Stimulated activated CD4-positive, alpha-beta T cell treated with anti-CD3 and anti-CD28 coated beads, Interleukin-1b, Interleukin-23, amount 100 ng/mL, for 4 hours (primary cell): Measurements from ENCODE around the gene EXOSC5.
"Not testable (repeated sequence)": the region's sequence is repeated elsewhere in the genome, so short reads cannot be mapped to it uniquely, and the experiment has no call there.

Experiments
- DNase-seq, 2 donors: peaks; one replicate each; pipeline ENCODE4 v3.0.0-alpha.2; 2020; ENCODE audit warnings: low read depth in 2 of 2

EXOSC5 gene

GRCh38 chr19:41350735-41351338 is 46.3 kb downstream of the EXOSC5 start:
- DNase-seq, result no peak

GRCh38 chr19:41346916-41347315 is 50.2 kb downstream of the EXOSC5 start:
- DNase-seq, result not testable (repeated sequence)

DNA sequence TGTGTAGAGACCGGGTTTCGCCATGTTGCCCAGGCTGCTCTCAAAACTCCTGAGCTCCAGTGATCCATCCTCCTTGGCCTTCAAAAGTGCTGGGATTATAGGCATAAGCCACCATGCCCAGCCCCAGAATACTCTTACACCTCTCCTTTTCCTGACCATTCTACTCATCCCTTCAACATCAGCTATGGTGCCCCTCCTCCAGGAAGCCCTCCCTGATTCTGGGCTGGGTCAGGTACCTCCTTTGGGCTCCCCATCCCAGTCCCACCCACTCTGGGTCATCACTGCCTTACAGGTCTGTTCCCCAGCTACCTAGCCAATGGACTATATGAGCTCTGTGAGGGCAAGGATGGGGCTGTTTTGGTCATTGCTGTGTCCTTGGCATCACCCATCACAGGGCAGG is 53.0 kb downstream of the EXOSC5 start:
- no peak for DNase-seq

DNA sequence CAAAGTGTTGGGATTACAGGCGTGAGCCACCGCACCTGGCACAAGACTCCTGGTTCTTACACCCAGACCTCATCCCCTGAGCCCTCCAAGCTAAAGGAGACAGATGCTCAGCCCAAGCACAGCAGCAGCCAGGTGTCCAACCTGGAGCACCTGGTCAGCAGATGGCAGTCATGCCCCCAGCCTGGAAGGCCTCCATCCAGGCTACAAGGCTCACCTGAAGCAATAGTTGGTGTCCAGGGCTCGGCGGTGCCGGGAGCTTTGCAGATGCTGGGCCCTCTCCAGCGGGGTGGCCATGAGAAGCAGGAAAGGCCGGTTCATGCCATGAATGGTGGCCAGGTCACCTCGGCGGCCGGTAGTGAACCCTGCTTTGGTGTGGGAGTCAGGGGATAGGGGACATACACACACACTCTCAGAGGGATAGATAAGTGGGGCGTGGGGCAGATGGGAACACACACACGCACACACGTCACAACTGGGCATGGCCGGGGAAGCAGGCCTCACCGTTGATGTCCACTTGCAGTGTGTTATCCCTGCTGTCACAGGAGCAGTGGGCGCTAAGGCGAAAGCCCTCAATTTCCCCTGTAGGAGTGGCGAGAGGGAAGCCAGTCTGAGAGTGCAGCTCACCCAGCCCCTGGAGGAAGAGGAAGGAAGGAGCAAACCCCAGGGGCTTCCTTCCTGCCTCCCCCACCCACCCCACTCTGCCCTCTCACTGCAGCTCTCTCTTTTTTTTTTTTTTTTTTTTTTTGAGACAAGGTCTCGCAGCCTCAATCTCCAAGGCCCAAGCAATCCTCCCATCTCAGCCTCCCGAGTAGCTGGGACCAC is 55.3 kb downstream of the EXOSC5 start:
- DNase-seq, result no peak

DNA sequence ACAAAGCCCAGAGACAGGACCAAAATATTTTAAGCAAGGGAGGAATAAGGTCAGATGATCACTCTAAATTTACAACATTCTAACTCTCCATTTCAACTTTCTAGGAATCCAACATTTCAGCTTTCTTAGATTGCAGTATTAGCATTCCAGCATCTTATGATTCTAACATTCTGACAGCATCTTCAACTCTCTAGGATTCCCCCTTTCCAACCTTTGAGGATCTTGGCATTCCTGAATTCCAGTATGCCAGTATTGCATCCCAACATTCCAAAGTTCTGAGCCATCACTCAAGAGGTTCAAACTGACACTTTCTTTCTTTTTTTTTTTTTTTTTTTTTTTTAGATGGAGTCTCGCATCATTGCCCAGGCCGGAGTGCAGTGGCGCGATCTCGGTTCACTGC is 57.2 kb downstream of the EXOSC5 start:
- no peak for DNase-seq
